ENCODE data around the gene SPSB4.

The SPSB4 gene

GRCh38 chr3:141179983-141180382 is 128.8 kb downstream of the SPSB4 start:
- no peak overlapping the region for H3K4me3 ChIP-seq (ENCODE audit: low read depth, low read length)
- no peak for DNase-seq (ENCODE audit: low read depth)

- no peak for DNase-seq (ENCODE audit: low read depth)
- H3K4me3 ChIP-seq (ENCODE audit: low read depth, low read length): no peak overlapping the region
Measured at GRCh38 chr3:141181196-141181595, 130.0 kb downstream of the SPSB4 start.

DNA sequence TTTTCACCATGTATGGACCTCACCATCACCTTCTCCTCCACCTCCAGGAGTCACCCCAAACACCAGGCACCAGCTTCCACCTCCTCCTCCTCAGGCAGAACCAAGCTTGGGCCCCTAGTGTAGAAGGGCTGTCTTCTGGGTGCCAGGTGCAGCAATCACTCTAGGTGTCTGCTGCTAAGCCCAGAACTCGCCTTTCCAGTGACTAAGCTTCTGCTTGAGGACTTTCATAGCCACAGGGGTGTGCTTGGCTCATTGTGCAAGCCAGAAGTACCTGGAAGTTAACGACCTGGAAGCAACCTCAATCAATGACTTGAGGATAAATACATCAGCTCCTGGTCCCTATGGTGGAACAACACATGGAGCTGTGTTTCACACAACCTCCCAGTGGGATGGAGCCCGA is 130.7 kb downstream of the SPSB4 start:
- H3K4me3 ChIP-seq (ENCODE audit: low read depth, low read length): no peak overlapping the region
- no peak for DNase-seq (ENCODE audit: low read depth)

- no peak for DNase-seq (ENCODE audit: low read depth)
- H3K4me3 ChIP-seq (ENCODE audit: low read depth, low read length): no peak overlapping the region
Measured at GRCh38 chr3:141183606-141184005, 132.5 kb downstream of the SPSB4 start.

DNA sequence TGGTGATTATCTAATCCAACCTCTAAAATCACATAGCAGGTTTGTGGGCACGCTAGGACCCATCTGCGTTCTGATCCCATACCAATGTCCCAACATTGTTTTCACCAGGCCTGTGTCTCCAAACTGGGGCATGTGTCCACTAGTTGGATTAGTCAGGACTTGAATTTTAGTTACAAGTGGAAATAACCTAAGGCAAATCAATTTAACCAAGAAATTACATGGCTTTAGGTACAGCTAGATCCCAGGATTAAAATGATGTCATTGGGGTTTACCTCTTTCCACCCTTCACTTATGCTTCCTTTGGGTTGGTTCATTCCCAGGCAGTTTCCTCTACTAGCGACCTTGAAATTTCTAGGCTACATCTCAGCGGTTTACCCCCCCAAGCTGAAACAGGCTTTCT is 133.3 kb downstream of the SPSB4 start:
- DNase-seq (ENCODE audit: low read depth): no peak
- no peak overlapping the region for H3K4me3 ChIP-seq (ENCODE audit: low read depth, low read length)

DNA sequence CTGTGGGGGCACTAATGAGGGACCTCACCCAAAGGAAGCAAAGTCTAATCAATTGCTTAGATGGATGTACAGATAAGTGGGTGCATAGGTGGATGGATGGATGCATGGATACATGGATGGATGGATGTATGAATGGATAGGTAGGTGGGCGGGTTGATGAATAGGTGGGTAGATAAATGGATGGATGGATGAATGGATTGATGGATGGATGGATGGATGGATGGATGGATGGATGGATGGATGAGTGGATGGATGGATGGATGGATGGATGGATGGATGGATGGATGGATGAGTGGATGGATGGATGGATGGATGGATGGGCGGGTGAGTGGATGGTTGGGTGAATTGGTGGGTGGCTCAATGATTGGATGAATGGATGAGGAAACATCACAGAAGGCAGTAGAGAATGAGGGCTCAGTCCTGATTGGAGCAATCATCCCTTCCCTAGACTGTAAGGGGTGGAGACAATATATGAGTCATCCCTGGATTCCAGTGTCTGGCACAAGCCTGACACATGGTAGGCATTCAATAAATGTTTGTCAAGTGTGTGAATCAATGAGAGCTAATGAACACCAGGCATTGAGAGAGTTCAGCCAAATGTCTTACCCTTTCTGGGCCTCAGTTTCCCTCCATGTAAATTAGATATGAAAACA is 140.1 kb downstream of the SPSB4 start:
- H3K4me3 ChIP-seq (ENCODE audit: low read depth, low read length): no peak overlapping the region
- DNase-seq (ENCODE audit: low read depth): no peak

DNA sequence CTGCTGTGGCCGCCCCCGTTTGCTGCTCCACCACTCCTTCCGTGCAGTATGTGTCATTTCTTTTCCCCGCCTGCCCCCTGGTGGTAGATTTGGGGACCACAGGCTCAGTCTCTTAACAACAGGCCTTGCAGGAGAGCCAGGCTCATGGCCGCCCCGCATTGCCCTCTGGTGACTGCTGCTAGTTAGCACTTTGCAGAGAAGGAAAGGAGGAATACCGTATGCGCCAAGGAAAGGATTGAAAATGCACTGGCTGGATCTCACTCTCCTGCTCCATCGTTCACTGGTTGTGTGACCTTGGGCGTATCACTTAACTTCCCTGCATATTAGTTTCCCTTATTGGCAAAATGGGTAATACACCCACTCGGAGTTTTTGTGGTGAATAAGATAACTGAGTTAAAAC is 141.2 kb downstream of the SPSB4 start:
- DNase-seq (ENCODE audit: low read depth): peak; percentile 74
- no peak overlapping the region for H3K4me3 ChIP-seq (ENCODE audit: low read depth, low read length)

DNA sequence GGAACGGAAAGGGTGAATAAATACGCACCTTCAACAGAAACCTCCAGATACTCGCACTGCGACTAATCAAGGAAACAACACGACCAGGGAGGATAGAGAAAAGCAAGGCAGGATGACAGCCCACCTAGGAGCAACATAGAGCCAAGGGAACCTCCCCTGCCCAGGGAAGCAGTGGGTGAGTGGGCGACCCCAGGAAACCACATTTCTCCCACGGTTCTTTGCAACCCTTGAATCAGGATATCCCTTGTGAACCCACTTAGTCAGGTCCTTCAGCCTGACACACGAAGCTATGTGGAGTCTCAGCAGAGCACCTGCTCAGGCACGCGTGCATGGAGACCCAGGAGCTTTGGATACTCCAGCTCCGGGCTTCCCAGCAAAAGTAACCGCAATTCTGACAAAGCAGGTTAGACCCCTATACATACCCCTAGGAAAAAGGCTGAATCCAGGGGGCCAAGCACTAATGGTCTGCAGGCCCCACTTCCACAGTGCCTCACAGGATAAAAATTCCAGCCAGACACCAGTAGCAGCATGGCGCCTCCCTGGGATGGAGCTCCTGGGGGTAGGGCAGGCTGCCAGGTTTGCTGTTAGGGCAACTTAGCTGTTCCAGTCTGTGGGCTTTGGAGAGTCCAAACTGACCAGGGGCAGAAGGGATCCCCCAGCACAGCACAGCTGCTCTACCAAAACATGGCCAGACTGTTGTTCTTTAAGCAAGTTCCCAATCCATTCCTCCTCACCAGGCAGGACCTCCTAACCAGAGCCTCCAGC is 142.1 kb downstream of the SPSB4 start:
- no peak overlapping the region for H3K4me3 ChIP-seq (ENCODE audit: low read depth, low read length)
- DNase-seq (ENCODE audit: low read depth): no peak
